NCI-H460 (cell line): Measurements from ENCODE around the gene TUBA4B. TPM values are rescaled to one million over a fixed set of nuclear protein-coding genes. Genes with fewer than 3 reads are reported as not detected.
A peak's percentile ranks its signal among the peaks of the same experiment; 100 is the strongest.
"Not testable (repeated sequence)": the region's sequence is repeated elsewhere in the genome, so short reads cannot be mapped to it uniquely, and the experiment has no call there.

Experiments
- DNase-seq: peaks from one replicate; pipeline ENCODE4 v3.0.0-alpha.2; 2016; ENCODE audit warnings: low read depth; ENCODE audit errors: extremely low read depth
- small RNA-seq, 2 experiments: library from RNA; depleted of rRNA; stranded (forward); fragments of <200 nt; gene quantifications; one replicate each; pipeline ENCODE3, GENCODE V24; 2014
- total RNA-seq: library from RNA; depleted of rRNA; stranded (reverse); fragments of >200 nt; shearing (Covaris generic); gene quantifications from 2 replicates; pipeline ENCODE4 v1.2.3, GENCODE V29; 2014; rRNA removed

TUBA4B gene
- total RNA-seq, 1 experiment from 2014 or later = not detected

- DNase-seq = peak; percentile 75
These were observed 55.4 kb downstream of the TUBA4B start for GRCh38 chr2:219308142-219309101.

- DNase-seq = no peak
These were observed 56.2 kb downstream of the TUBA4B start, which contains the start of gene PTPRN for GRCh38 chr2:219309278-219309677. Gene PTPRN (minus strand): TSS chr2:219309401. CDS start chr2:219309332, 69 bp downstream.

GRCh38 chr2:219312683-219313263, 59.7 kb downstream of the TUBA4B start:
- not testable (repeated sequence) for DNase-seq

GRCh38 chr2:219314804-219315468, 61.9 kb downstream of the TUBA4B start:
- DNase-seq = no peak

Small RNA genes within 50 kb of the gene (small RNA-seq; reads per million reads assigned to genes)
- 0.02 to 0.82 reads per million in 2 experiments for gene MIR153-1

Other genes starting within 250 kb of the TUBA4B start
- gene CFAP65, start 211.7 kb upstream of the TUBA4B start, total RNA-seq = not detected in 2 replicates
- gene IHH, start 192.3 kb upstream of the TUBA4B start, total RNA-seq = not detected in 2 replicates
- gene NHEJ1, start 92.4 kb upstream of the TUBA4B start, total RNA-seq = 26.1 and 32.7 TPM in 2 replicates
- 1.4 and 1.7 TPM in 2 replicates for gene SLC23A3, start 83.2 kb upstream of the TUBA4B start, total RNA-seq
- 21.7 and 23.8 TPM in 2 replicates for gene CNPPD1, start 76.3 kb upstream of the TUBA4B start, total RNA-seq
- gene RETREG2, start 75.0 kb upstream of the TUBA4B start, total RNA-seq = 55.2 and 58.6 TPM in 2 replicates
- 21.5 and 22.1 TPM in 2 replicates for gene ZFAND2B, start 46.5 kb upstream of the TUBA4B start, total RNA-seq
- 62.5 and 67.7 TPM in 2 replicates for gene ABCB6, start 34.3 kb upstream of the TUBA4B start, total RNA-seq
- 44.2 and 44.9 TPM in 2 replicates for gene ATG9A, start 23.6 kb upstream of the TUBA4B start, total RNA-seq
- gene ANKZF1, start 23.4 kb upstream of the TUBA4B start, total RNA-seq = 38.8 and 48.0 TPM in 2 replicates
- gene GLB1L, start 7.8 kb upstream of the TUBA4B start, total RNA-seq = 14.0 and 15.8 TPM in 2 replicates
- 20.9 and 25.3 TPM in 2 replicates for gene STK16, start 7.8 kb upstream of the TUBA4B start, total RNA-seq
- gene TUBA4A, start 675 bp downstream of the TUBA4B start, total RNA-seq = 32.9 and 39.4 TPM in 2 replicates
- 15.2 and 17.4 TPM in 2 replicates for gene DNAJB2, start 26.1 kb downstream of the TUBA4B start, total RNA-seq
- 11.3 and 22.7 TPM in 2 replicates for gene PTPRN, start 56.2 kb downstream of the TUBA4B start, total RNA-seq
- not detected in 2 replicates for gene RESP18, start 79.5 kb downstream of the TUBA4B start, total RNA-seq
- 50.8 and 55.2 TPM in 2 replicates for gene DNPEP, start 134.7 kb downstream of the TUBA4B start, total RNA-seq
- gene DES, start 165.1 kb downstream of the TUBA4B start, total RNA-seq = 0.38 and 0.50 TPM in 2 replicates
- gene SPEG, start 181.6 kb downstream of the TUBA4B start, total RNA-seq = 0.29 and 0.99 TPM in 2 replicates
- 36.8 and 40.2 TPM in 2 replicates for gene GMPPA, start 245.6 kb downstream of the TUBA4B start, total RNA-seq